ENCODE measurements around the gene SEC16B.

The SEC16B gene

GRCh38 chr1:177941976-177942375 is 27.9 kb downstream of the SEC16B start:
- no peak for DNase-seq

- no peak for DNase-seq
Observed at GRCh38 chr1:177940682-177941081, 29.2 kb downstream of the SEC16B start.

DNA sequence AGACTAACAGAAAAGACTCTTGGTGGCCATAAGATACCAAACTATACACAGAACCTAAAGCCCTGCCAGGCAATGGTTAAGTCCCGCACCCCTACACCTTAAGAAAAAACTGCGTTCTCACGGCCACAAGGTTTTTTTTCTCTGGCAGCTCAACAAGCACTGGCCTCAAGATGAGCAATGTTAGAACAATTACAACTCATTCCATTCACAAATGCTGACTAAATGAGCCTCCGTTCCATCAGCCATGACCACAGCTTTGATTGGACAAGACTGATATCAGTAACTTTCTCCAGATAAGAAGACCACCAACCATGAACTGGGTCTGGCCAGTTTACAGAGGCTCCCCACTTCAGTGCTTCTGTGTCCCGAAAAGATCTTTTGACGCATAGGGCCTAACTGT is 31.9 kb downstream of the SEC16B start:
- no peak for DNase-seq

DNA sequence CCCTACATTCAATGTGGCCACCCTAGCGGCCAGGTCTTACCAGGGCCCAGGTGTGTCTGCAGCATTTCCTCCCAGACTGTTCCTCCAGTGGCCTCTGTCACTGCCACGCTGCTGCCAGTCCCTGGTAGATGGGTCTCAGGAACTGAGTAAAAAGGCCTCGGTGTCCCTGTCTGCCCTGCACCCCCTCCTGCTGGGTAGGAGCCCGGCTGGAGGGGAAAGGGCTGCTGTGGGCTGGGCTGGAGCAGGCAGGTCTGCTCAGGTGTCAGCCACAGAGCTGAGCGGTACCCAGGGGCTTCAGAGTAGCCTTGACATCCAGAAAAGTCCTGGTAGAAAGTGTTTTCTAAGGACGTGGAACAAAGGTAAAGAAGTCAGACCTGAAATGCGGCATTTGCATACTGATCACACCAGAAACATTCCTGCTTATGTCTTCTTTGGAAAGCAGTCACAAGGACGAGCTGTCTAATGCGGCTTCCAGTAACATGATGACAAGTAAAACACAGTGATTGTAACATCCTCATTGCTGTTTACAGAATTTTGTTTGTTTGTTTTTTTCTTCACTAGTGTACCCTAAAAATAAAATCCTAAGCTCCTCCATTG is 32.6 kb downstream of the SEC16B start:
- no peak for DNase-seq

DNA sequence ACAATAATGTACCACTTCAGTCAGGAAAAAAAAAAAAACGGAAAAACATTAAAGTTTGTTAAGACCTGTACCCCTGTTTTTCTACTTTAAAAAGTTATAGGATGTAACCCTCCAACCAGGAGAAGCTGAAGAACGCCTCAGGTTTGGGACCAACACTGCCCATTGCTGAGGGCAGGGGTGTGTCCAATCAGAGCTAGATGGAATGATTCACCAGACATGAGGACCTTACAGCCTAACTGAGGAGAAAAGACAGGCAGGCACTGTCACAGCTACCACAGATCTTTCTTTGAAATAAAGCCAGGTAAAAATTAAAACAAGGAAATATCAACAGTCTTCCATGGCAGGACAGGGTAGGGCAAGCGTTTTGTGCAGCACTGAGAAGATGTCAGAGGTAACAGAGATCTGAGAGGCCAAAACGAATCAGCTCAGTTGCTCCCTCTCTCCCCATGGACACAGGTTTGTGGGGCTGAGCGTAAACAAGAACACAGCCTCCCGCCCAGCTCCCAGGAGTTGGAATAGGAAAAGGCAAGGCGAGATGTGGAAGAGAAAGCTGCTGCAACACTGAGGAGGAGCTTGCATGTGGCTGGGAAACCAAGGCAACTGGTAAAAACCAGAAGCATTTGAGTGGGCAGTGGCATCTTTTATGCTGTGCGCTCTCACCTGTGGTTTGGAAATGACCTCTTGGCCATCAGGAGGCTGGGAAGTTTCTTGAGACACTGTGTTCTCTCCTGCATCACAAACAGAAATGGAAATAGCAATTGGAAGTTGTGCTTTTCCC is 34.0 kb downstream of the SEC16B start:
- no peak for DNase-seq

- no peak for DNase-seq
Observed at GRCh38 chr1:177934927-177935326, 34.9 kb downstream of the SEC16B start.

- DNase-seq = no peak
Observed at GRCh38 chr1:177934461-177934860, 35.4 kb downstream of the SEC16B start.

GRCh38 chr1:177933881-177934280 is 36.0 kb downstream of the SEC16B start:
- no peak for DNase-seq

GRCh38 chr1:177932123-177932522 is 37.7 kb downstream of the SEC16B start:
- DNase-seq = no peak

DNA sequence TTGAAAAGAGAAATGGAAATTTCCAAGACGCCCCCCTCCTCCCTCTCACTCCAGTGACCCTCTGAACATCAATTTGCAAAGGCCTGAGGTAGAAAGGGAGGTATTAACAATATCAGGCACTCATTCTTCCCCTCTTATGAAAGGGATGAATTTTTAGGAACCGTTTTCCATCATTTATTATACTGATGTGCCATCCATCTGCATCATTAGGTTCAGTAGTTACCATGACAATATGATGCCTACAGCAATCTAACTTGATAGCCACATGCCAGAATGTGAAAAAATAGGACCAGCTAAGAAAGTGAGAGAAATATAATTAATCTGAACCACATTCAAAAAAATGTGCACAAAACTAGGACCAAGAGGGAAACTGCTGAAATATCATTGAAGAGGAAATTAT is 40.9 kb downstream of the SEC16B start:
- no peak for DNase-seq

DNA sequence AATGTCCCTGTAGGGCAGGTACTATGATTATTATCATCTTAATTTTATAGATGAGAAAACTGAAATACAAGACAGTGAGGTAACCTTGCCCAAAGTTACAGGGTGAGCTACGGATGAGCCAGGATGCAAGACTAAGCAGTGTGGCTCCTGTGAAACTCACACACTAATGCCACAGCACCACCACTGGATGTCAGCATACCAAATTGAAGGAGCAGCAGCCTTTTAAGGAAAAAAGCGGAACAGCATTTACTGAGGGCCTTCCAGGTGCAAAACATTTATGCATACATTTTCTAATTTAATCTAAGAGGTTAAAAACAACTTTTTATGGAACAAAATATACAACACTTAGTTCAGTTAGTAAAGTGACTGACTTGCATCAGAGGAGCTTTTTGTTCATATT is 41.7 kb downstream of the SEC16B start:
- DNase-seq = no peak

DNA sequence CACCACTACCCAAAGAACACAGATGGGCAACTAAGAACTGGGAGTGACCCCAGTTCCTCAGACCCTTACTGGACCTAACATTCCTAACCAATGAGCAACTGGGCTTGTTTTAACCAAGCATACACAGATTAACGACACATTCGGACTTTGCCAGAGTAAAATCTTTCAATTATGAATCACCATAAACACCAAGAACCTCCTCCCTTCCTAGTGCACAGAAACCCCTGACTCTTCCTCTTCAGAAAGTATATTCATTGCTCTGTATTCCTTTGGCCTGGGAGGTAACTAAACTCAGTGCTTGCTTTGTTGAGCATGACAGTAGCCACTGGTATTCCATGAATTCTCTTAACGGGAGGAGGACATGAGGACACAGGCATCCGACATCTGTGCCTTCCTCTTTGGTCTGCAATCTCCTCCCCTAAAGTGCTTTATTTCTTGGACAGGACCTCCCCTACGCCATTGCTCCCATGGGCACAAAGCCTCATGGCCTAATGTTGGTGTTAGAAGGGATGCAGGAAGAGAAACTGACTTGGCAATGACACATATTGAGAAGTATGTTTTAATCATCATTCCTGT is 42.7 kb downstream of the SEC16B start:
- DNase-seq = no peak

DNA sequence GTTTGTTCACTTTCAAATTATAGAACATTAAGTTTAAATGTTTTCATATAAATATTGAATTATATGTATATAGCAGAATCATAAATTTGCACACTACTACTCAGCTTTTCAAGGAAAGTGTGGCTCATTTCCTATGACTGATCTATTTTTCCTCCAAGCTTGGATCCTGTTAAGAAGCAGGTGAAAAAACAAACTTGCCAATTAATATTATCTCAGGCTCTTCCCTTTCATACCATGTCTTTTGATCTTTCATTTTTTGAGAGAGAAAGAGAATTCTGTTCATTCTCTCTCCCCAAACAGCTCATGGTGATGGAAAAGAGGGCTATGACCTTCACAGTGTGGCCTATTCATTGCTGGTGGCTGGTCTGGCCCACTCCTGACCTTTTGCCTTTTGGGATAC is 43.7 kb downstream of the SEC16B start:
- DNase-seq = no peak

GRCh38 chr1:177925006-177925405 is 44.9 kb downstream of the SEC16B start:
- no peak for DNase-seq

GRCh38 chr1:177923441-177923840 is 46.4 kb downstream of the SEC16B start:
- no peak for DNase-seq

GRCh38 chr1:177922209-177922608 is 47.6 kb downstream of the SEC16B start:
- DNase-seq = no peak

GRCh38 chr1:177921590-177921989 is 48.3 kb downstream of the SEC16B start:
- no peak for DNase-seq

GRCh38 chr1:177920091-177920490 is 49.8 kb downstream of the SEC16B start:
- DNase-seq = no peak

DNA sequence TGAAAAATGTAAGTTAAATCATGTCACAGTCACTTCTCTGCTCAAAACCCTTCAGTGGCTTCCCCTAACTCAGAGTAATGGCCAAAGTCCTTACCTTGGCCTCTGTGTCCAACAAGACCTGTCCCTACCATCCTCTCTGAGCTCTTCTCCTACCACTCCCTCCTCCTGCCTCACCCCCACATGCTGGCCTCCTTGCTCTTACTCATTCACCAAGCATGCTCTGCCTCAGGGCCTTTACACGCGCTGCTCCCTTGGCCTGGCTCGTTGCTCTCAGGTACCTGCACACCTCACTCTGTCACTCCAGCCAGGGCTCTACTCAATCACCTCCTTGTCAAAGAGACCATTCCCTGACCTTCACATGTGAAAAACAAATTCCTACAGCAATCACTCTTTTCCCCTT is 54.2 kb downstream of the SEC16B start:
- no peak for DNase-seq

DNA sequence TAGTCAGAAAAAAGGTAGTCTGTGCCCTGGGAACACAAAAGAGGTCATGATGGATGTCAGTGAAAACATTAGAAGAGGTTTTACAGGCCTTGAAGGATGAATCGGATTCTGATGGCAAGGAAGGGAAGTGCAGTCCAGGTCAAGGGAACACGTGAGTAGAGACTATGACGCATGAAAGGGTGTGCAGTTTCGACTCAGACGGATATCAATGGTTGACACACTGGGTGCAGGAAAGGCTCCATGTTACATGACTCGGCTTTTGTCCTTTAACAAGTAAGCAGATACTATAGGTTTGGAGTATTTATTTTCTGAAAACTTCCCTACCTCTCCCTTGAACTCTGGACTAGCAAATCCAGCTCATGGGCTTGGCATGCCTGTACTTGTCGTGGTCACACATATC is 55.3 kb downstream of the SEC16B start:
- no peak for DNase-seq

DNA sequence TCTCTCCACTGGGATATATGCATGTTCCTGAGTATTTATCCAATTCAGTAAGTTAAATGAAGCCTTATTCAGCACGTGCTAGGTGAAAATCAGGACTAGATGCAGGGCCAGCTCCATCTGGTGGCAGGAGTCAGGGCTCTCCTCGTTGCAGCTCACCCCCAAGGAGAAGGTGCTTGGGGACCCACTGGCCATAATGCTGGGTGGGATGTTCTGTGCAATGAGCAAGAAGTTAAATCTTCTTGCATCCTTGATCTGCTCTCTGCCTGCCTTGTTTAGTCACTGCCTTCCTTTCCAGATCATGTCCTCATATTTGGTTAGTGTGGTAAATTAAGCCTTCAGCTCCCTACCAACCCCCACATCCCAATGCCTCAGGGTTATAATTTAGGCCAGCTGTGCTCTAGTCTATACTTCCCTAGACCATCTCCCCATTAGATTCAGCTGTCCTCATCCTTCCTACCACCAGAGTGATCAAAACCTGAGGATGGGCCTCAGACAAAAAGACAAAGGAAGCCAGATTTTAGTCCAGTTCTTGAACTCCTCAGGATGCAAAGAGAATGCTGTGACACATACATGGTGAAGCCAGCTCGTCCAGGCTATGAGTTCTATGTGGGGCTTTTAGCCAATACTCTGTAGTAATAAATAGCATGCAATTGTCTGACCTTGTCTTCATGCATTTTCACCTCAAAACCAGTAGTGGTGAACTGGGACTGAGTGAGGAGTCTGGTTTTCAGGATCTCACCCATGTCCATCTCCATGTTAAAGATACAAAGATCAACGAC is 55.9 kb downstream of the SEC16B start:
- DNase-seq = no peak

GRCh38 chr1:177912991-177913390 is 56.9 kb downstream of the SEC16B start:
- no peak for DNase-seq

DNA sequence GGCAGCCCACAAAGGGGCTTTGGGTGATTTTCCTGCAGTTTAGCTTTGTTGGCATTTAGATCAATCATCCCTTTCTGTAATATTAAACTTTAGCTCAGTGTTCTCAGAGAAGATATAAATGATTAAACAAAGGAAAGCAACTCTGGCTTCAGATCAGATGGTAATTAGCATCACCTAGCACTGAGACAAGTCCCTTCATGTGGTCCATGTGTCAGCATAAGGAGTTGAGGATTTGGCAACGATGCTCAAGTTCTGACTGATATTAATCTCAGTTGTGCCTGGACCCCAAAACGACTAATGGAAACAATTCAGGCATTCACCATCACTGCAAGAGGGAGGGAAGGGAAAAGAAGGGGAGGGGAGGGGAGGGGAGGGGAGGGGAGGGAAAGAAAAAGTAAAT is 60.4 kb downstream of the SEC16B start:
- DNase-seq = no peak

- DNase-seq = no peak
Observed at GRCh38 chr1:177907000-177907399, 62.9 kb downstream of the SEC16B start.
